Uterus (tissue), 2 donors: ENCODE data around the gene MLF1.

ENCODE experiments used
- CTCF ChIP-seq, 4 experiments: fragments of 200-600 bp in 2 of 4; fragments of 450-650 bp in 2 of 4; sonication (generic) in 2 of 4; IDR thresholded peaks; one replicate each; pipeline ENCODE4 v1.5.1; 2016 to 2019; ENCODE audit warnings: antibody characterized with exemption in 4 of 4, mild to moderate bottlenecking in 2 of 4, moderate library complexity in 1 of 4
- POLR2A ChIP-seq, 2 donors: fragments of 450-650 bp; IDR thresholded peaks; one replicate each; pipeline ENCODE4 v1.6.1; 2016; ENCODE audit warnings: antibody characterized with exemption in 2 of 2, mild to moderate bottlenecking in 1 of 2, moderate library complexity in 1 of 2

GRCh38 chr3:158631981-158632380 lies 61.0 kb downstream of the MLF1 start:
- TF ChIP-seq POLR2A (IDR thresholded peaks at IDR 0.05) = no peak
- no peak for TF ChIP-seq CTCF (IDR thresholded peaks at IDR 0.05)
